HG02884 (cell line): ENCODE measurements around the gene PLEKHG7.
"Not testable (repeated sequence)": the region's sequence is repeated elsewhere in the genome, so short reads cannot be mapped to it uniquely, and the experiment has no call there.

ENCODE experiments used
- ATAC-seq: cut with Tn5 transposase; IDR thresholded peaks from one replicate; pipeline ENCODE4 v1.9.1; 2021; ENCODE audit warnings: mild to moderate bottlenecking, moderate library complexity; ENCODE audit not compliant: unreplicated experiment

The PLEKHG7 gene, protein sequence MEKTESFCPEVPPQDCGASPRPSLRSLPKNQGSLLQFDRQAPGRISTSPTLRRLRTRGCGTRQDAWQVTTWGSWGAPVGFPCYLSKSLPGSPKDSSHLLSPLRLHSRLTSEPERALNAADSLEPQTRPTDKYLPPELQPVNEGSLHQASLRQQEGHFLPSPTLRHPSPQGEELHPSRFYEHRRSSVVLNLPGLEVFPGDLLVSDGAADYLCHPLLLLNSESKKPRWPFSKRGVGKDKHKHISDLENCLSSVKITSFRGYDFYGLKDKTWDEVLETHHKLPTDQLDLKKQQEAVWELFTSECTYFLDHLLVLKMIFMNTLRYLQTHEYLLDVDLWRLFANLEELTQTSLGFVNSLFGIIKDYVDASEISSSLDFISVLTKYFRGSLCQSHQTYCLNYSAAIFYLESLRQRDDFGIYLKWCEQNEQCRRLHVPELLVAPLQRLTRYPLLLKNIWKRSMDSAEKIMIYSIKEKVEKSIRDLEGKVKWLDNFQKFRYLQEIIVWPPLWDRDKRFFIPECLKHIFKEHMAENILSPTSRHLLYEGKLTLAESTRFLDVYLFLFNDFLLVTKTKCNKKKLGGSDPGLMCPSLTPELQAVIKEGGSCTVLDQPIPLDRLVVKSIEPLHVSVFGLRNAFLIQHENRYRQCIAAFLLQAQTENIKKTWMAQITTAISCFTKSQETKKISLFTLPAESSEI

GRCh38 chr12:92702754-92703679, at the start of gene PLEKHG7:
Gene PLEKHG7, plus strand, starts transcription at chr12:92702989. Its CDS starts 3,643 bp downstream, at chr12:92706632.
- ATAC-seq: peak; percentile 91

DNA sequence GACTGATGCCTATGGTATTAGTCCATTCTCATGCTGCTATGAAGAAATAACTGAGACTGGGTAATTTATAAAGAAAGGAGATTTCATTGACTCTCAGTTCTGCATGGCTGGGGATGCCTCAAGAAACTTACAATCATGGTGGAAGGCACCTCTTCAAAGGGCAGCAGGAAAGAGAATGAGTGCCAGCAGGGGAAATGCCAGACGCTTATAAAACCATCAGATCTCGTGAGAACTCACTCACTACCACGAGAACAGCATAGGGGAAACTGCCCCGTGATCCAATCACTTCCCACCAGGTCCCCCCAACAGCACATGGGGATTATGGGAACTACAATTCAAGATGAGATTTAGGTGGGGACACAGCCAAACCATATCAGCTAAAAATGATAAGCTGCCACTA, 48.5 kb upstream of the PLEKHG7 start:
- ATAC-seq: not testable (repeated sequence)

DNA sequence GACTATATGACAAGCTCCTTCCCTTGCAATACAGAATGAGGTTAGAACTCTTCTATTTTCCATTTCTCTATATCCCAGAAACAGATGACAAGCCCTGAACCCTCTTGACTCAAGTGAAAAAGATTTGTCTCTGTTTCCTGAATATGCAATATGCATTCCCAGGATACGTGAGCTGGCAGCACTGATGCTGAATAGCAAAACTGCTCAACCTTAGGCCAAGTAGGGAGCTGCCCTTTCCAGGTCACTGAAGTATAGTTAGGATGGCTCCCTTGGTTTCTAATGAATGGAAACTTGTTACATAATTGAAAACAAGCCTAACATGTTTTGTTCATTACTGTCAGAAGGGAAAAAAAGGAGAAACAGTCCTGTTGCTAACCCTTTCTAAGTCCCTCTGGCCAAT, 47.9 kb upstream of the PLEKHG7 start:
- ATAC-seq: no peak

- ATAC-seq: no peak
Observed at GRCh38 chr12:92656911-92657310, 45.9 kb upstream of the PLEKHG7 start.

DNA sequence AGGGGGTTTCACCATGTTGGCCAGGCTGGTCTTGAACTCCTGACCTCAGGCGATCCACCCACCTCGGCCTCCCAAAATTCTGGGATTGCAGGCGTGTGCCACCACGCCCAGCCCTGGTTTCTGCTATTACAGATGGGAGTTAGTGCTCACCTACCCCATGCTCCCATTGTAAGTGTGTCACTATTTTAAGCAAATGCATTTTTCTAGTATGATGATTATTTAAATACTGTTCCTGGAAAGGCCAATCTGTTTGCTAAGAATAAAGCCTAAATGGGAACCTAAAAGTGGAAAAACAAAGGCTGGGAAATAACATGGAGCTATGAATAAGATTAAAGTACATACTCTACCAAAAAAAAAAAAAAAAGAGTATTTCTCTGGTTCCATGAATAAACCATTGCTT, 45.0 kb upstream of the PLEKHG7 start:
- no peak for ATAC-seq

DNA sequence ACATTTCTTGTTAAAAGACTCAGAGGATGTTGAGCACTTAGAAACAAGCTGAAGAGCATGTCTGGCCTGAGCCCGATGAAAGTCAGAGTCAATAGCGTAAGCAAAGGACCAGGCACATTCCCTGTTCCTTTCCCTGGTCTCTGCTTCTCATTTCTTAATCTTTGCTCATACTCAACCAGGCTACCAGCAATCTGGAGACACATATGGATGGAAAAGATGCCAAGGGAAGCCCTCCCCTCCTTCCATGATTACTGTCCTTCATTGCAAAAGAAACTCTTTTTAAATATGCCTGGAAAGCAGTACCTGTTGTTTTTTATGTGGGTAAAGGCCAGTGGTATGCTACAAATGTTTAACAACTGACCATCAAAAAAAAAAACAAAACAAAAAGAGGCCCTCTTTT, 44.2 kb upstream of the PLEKHG7 start:
- ATAC-seq: no peak

DNA sequence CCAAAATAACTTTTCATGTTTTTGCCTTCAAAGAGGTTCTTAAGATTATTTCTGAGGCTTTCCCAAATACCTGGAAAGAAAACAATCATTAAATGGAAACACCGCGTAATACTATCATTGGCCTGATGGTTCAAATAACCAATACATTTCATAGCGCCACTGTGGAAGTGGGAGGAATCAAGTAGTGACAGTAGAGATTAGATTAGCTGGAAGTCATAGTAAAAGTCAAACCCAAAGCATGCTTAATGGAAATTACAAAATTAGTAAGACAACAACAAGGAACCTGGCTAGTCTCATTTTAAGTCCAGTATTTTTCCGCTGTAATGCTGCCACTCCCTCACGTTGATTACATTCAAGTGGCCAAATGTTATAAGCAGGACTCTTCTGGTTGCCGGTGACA, 41.5 kb upstream of the PLEKHG7 start:
- no peak for ATAC-seq

DNA sequence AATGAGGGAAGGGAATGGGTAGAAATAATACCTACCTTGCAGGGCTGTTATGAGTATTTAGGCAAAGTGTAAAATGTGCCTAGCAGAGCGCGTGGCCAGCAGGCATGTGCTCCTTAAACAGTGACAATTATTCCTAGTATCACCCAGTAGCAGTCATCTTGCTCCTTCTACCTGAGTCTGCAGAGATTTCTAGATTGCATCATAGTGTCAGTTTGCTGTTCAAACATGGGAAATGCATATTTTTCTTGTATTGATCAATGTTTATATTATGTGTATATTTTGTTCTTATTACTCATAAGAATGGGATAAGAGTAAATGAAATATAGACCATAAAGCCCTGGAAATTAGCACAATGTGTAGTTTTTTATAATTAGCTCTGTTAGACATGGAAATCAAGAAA, 37.3 kb upstream of the PLEKHG7 start:
- ATAC-seq: no peak

- no peak for ATAC-seq
Observed at GRCh38 chr12:92668739-92669138, 34.0 kb upstream of the PLEKHG7 start.

GRCh38 chr12:92671524-92671923, 31.3 kb upstream of the PLEKHG7 start:
- ATAC-seq: not testable (repeated sequence)

- ATAC-seq: no peak
Observed at GRCh38 chr12:92673756-92674155, 29.0 kb upstream of the PLEKHG7 start.

DNA sequence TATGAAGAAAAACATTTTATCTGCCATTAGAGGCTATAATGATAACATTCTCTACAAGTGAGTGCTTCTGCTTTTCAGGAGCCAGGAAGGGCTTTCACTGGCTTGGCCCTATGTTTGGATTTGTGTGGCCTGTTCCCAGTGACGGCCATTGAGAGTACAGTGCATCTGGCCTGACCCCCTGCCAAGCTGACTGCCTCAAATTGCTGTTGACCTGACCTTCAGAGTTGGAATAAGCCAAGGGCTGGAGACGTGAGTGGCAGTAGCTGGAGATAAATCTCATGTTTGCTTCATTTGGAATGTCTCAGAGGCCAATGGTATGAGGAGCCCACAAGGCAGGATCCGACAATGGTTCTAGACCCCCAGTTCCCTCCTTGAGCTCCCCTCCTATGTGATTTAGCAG, 28.3 kb upstream of the PLEKHG7 start:
- ATAC-seq: no peak

DNA sequence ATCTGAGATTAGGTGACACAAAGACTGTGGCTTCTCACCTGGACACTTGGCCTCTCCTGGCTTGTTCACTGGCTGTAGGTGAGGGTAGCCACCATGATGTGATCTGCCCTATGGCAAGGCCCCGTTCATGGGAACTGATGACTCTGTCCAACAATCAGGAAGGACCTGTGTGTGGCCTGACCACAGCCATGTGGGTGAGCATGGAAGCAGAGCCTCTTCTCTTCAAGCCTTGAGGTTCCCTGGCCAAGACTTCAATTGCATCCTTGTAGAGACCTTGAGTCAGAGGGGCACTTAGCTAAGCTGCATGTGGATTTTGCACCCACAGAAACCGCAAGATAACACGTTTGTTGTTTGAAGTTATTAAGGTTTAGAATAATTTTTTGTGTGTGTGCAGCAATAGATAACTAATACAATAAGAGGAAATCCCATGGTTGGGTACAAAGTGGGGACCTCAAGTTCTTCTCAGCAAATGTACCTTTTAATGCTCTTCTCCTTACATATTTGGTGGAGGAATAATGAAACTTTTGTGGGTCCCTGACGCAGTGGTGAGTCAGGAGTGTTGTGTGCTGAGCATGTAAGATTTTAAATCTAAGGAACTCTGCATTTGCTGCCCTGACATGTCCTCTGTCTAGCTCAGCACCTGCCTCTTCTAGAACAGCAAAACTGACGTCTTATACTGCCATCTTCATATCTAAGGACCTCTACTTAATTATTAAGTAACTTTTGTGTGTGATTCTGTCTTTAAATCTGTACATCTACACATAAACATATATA, 27.5 kb upstream of the PLEKHG7 start:
- ATAC-seq: no peak

- ATAC-seq: no peak
Observed at GRCh38 chr12:92676710-92677109, 26.1 kb upstream of the PLEKHG7 start.

GRCh38 chr12:92690601-92691000, 12.2 kb upstream of the PLEKHG7 start:
- ATAC-seq: no peak

DNA sequence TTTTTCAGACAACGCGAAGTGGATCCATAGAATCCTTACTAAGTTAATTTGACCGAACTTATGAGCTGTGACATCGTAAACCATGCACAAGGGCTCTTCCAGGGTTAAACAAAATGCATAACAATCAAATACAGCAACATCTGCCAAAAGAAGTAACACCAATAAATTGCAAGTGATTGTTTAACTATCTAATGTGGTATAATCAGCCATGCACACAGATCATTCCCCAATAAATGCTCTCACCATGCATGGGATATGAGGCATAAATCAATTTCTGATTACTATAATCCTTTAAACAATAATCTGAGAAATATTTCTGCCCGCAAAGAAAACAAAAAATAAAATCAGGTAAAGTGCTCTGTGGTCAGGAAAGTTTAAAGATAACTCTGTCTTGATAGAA, 7.7 kb upstream of the PLEKHG7 start:
- no peak for ATAC-seq

DNA sequence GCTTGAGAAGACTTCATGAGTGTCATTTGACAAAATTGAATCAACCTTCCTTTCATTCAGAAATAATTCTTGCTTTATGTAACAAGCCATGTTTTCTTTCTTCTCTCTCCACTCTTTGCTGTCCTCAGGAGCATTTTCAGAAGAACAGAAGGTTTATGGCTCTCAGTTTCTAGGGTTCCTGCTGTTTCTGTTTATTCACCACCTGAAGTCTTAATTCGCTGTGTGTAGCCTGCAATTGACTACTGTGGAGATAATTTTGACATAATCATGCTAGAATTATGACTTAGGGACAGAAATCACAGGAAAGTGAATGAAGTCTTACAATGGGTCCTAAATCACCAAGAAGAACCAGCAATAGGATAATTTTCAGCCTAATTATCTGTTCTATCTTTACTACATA, 7.2 kb upstream of the PLEKHG7 start:
- no peak for ATAC-seq

GRCh38 chr12:92696216-92696615, 6.6 kb upstream of the PLEKHG7 start:
- ATAC-seq: no peak

- ATAC-seq: no peak
Observed at GRCh38 chr12:92698474-92698873, 4.3 kb upstream of the PLEKHG7 start.

GRCh38 chr12:92701441-92701840, 1.3 kb upstream of the PLEKHG7 start:
- no peak for ATAC-seq

DNA sequence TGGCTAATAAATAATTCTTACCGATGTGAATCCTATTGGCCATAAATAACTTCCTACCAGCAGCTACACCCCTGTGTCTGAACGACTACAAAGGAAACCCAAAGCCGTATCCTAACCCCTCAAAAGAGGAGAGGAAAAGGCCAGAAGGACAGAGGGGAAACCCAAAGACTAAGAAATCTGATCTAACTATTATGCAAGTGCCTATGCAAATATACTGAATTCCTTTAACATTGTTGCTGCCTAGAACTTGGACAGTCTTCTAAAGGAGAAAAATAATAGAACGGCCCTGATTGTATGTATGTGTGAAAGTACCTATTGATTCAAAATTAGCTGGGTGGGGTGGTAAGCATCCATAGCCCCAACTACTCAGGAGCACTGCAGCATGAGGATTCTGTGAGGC, 997 bp downstream of the PLEKHG7 start:
- ATAC-seq: no peak
